ENCODE results near the gene DENND1A. TPM values are rescaled to one million over a fixed set of nuclear protein-coding genes. Genes with fewer than 3 reads are reported as not detected.

Gene DENND1A
- total RNA-seq, 1 donor from 2014 or later: 12.6 TPM

DNA sequence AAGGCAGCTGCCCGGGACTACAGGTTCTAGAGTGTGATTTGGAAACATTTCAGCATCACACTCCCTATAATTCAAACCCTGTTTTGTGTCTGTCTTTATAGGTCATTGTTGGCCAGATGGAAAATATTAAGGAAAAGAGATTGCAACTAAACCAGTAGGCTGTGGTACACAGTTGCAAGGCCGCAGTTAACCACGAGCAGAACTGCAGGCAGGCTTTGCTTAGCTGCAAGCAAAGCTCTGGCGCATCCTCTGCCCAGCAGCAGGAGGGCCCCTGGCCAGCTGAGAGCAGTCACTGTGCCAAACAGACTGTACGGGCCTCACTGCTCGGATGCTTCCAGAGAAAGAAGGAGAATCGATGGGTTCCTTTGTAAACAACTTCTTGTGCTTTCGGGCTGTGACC, 204.5 kb downstream of the DENND1A start:
- ATAC-seq (ENCODE audit: poor library complexity) (peak; percentile 67), DNase-seq (peak; percentile 63)
- intact Hi-C loops (cut with DNase I): loop anchor here (10.0 kb wide), 1 partner anchor 309 kb away; no protein-coding TSS in a partner anchor

DNA sequence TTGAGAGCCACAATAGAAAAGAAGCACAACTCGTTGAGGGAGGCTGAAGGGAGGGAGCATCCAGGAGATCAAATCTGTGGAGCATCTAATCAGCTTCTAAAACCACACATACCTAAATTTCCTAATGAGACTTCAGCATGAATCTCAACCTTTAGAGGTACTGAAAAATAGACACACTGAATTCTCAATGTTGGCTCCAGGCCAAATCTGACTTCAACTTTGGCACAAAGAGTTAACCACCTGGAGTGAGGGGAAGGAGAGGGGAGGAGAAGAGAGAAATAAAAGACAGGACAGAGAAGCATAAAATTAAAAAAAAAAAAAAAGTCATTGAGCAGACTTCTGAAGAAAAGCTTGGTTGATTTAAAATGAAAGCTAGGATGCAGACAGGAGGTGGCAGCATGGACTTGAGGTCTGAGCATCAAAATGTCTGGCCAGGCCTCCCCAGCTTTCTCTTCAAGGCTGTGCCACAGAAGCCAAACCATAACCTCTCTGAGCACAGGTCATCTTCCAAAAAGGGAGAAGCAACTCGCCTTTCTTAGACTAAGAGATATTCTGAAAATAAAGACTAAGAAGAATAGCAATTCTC, 205.6 kb downstream of the DENND1A start:
- intact Hi-C loops (cut with DNase I): loop anchor here (10.0 kb wide), 1 partner anchor 310 kb away; no protein-coding TSS in a partner anchor
- ATAC-seq (ENCODE audit: poor library complexity): peak; percentile 67
- DNase-seq: no peak

DNA sequence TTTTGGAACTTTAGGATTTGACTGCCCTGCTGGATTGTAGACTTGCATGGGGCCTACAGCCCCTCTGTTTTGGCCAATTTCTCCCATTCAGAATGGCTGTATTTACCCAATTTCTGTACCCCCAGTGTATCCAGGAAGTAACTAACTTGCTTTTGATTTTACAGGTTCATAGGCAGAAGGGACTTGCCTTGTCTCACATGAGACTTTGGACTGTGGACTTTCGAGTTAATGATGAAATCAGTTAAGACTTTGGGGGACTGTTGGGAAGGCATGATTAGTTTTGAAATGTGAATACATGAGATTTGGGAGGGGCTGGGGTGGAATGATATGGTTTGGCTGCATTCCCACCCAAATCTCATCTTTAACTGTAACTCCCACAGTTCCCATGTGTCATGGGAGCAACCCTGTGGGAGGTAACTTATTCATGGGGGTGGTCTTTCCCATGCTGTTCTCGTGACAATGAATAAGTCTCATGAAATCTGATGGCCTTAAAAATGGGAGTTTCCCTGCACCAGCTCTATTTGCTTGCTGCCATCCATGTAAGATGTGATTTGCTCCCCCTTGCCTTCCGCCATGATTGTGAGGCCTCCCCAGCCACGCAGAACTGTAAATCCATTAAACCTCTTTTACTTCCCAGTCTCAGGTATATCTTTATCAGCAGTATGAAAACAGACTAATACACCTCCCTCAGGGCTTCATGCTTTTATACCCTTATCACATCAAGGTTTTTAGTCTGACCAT, 206.6 kb downstream of the DENND1A start:
- ATAC-seq (ENCODE audit: poor library complexity) (no peak), DNase-seq (no peak)
- intact Hi-C loops (cut with DNase I): loop anchor here (10.0 kb wide), 1 partner anchor 311 kb away; no protein-coding TSS in a partner anchor

DNA sequence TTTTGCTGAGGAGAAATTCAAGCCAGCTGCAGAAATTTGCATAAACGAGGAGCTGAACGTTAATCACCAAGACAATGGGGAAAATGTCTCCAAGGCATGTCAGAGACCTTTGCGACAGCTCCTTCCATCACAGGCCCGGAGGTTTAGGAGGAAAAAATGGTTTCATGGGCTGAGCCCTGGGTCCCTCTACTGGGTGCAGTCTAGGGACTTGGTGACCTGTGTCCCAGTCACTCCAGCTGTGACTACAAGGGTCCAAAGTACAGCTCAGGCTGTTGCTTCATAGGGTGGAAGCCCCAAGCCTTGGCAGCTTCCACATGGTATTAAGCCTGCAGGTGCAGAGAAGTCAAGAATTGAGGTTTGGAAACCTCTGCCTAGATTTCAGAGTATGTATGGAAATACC, 207.5 kb downstream of the DENND1A start:
- DNase-seq (no peak), ATAC-seq (ENCODE audit: poor library complexity) (no peak)
- intact Hi-C loops (cut with DNase I): loop anchor here (10.0 kb wide), 1 partner anchor 312 kb away; no protein-coding TSS in a partner anchor

DNA sequence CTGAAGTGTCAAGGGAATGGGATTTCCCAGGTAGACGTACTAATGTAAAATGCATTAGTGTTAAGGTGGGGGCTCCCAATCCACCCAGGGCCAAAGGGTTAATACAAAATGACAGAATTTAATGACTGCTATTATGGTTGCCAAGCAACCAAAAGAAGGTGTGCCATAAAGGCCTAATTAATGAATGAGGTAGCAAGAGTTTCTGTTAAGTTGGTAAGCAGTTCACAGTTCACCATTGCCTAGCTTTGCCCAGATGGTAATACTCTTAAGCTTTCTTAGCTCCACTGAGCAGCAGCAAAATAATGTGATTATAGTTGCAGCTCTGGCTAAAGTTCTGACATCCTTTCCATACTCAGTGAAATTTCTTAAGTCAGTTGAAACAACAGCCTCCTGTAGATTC, 211.7 kb downstream of the DENND1A start:
- DNase-seq (no peak), ATAC-seq (ENCODE audit: poor library complexity) (no peak)
- intact Hi-C loops (cut with DNase I): no loop called here

DNA sequence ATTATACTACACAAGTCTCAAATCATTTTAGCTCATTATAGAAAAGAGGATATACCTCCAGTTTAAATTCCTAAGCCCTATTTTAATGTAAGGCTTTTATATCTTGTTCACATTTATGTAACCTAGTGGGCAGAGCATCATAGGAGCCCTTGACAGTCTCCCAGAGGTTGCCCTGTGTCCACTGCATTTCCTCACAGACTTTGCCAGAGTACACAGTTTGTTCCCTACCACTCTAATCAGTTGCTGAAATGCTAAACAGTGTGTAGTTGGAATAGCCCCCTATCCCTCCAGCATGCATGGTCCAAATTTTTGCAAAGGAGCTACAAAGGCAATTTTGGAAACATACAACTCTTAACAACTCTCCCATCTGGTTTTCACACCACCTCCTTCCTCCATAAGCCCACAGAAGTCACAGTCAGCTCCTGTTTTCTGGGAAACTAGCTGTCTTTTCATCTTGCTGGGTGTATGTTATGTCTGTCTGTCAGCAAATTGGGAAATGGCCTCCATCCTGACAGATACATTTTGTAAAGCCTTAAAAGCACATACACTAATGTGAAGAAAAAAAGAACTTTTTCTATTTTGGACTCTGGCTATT, 212.2 kb downstream of the DENND1A start:
- DNase-seq (no peak), ATAC-seq (ENCODE audit: poor library complexity) (no peak)
- intact Hi-C loops (cut with DNase I): no loop called here

DNA sequence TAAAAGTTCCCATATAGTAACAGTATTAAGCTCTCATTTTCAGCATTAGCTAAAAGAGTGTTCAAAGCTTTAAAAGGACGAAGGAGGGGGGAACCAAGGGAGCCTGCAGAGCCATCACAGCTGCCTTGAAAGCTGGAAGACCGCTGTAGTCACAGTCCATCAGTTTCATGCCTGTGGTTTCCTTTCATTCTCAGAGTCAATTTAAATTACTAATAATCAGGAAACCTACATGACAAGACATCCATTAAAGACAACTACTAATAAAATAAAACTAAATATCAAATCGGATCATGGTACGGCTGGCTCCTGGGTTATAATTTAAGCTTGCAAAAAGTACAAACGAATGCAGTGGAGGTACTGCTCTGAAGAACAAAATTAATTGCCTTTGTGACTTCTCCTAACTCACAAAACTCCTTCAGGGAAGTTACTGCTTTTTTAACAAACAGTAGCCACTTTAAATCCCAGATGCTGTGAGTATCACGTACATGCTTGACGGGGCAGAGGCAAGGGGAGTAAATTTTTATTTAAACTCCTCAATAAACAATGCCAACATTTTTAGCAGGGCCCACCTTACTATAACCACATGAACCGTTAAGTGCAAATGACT, 213.5 kb downstream of the DENND1A start:
- intact Hi-C loops (cut with DNase I): no loop called here
- no peak for ATAC-seq (ENCODE audit: poor library complexity)
- DNase-seq: no peak

DNA sequence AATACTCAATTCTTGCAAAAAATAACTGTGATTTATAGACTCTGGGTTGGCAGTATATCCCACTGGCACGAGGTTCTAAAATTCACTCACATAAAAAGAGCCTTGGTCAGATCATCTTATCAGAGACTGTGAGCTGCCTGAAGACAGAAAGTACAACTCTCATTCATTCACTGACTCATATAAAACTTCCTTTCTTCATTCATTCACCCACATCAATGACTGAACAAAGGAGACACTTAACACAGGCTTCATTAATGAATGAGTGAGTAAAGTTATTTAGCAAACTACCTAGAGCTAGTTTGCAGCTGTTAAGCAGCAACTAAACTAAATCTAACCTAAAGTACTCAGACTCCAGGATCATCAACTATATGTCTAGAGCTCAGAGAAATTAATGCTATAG, 214.7 kb downstream of the DENND1A start:
- no peak for ATAC-seq (ENCODE audit: poor library complexity)
- DNase-seq: no peak
- intact Hi-C loops (cut with DNase I): no loop called here

DNA sequence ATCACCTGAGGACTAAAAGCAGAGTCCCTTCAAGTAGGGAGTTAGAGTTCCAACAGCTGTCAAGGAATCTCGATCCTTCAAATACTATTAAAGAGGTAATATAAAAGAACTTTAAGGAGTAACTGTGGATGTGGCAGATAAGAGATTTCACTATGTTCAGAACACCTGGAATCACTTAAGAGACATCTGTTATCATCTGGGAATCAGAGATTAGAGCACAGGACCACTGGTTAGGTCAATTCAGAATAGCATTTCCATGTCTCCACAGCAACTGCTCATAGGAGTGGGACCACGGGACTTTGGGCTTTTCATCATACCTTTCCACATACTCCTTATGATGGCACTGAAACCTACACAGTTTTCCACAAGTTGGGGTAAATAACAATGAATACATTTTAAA, 216.6 kb downstream of the DENND1A start:
- DNase-seq: no peak
- intact Hi-C loops (cut with DNase I): no loop called here
- no peak for ATAC-seq (ENCODE audit: poor library complexity)

DNA sequence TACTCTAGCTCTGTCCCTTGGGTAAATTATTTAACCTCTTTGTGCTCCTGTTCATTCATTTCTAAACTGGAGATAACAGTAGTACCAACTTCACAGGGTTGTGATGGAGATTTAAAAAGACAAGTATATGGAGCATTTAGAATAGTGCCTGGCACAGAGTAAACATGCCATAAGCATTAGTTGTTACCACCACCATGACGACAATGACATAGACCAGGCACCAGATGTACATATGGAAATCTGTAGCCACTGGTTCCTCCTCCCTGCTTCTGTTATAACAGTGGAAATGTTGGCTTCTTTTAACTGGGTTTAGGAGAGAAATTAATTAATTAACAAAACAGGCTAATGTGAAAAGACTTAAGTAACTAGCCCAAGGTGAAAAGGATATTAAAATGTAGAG, 217.5 kb downstream of the DENND1A start:
- ATAC-seq (ENCODE audit: poor library complexity) (no peak), DNase-seq (no peak)
- intact Hi-C loops (cut with DNase I): no loop called here

DNA sequence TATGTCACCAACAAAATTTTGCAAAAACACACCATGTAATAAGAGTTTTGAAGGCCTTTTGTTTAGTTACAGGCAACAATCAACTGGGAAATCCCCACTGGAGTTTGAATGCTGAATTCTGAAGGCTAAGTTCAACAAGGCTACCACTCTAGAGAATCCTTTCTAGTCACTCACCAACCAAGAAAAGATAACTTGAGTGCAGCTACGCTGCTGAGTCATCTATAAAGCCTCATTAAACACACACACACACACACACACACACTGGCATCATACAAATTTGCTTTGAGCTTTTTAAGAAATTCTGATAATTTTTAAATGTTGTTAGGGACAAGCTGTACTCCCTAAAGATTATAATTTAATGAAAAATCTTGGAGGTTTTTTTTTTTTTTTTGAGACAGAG, 219.6 kb downstream of the DENND1A start:
- intact Hi-C loops (cut with DNase I): no loop called here
- no peak for ATAC-seq (ENCODE audit: poor library complexity)
- DNase-seq: no peak

DNA sequence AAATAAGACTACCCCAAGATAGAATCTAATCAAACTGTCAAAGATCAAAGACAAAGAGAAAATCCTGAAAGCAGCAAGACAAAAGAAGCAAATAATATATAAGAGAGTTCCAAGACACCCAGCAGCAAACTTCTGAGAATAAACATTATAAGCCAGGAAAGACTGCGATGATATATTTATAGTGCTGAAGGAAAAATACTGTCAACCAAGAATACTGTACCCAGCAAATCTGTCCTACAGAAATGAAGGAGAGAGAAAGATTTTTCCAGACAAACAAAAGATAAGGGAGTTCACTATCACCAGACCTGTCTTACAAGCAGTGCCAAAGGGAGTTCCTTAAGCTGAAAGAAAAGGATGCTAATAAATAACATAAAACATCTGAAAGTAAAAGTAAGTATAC, 227.4 kb downstream of the DENND1A start:
- DNase-seq (no peak), ATAC-seq (ENCODE audit: poor library complexity) (no peak)
- intact Hi-C loops (cut with DNase I): no loop called here

DNA sequence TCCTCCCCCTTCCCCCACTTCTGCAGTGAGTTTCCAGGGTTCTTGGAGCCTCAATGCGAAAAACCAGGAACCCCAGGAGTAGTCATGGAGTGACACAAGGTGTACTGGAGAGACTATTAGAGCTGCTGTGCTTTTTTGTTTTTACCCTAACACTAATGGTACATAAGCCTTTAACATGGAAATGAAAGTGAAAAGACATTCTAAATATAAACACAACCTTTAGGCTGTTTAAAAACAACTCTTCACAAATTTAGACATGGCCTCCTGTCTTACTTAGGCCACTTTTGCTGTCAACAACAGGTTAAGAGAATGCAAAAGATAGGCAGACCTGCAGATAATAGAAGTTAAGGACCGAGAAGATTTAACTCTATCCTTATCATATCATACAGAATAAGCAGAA, 232.2 kb downstream of the DENND1A start:
- ATAC-seq (ENCODE audit: poor library complexity): no peak

DNA sequence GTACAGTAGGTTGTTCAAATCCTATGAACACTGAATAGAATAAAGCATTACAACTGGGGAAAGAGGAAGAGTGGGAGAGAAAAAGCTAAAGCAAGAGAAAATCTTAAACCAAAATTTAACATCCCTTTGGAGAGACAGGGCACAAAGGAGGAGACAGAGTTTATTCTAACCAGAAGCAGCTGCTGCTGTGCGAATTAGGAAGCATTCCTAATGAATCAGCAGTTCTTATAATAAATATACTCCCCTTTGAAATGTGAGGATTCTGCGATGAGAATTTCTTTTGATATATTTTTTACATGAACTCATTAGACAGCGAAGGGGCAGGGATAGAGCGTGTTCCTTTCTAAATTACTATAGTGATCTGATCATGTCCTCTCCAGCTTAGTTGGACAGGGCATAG, 233.4 kb downstream of the DENND1A start:
- DNase-seq (no peak), ATAC-seq (ENCODE audit: poor library complexity) (no peak)
- intact Hi-C loops (cut with DNase I): no loop called here

More for the DNA sequence above, 232.2 kb downstream of the DENND1A start:
- intact Hi-C loops (cut with DNase I): no loop called here
- DNase-seq: no peak

DNA sequence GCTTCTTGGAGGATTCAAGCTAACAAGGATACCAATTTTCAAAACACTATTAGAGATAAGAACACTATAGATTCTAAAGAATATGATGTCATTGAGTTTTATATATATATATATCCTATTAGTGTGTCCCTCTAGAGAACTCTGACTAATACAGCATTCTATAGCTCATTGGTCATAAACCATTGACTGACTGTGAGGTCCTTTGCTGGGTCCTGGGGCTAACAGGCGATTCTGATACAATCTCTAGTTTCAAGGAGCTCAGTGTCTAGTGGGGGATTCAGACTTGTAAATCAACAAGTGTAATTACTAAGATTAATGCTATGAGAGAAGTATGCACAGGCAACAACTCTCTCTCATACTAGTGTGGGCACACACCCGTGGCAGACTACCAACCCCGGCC, 234.5 kb downstream of the DENND1A start:
- intact Hi-C loops (cut with DNase I): no loop called here
- no peak for DNase-seq
- no peak for ATAC-seq (ENCODE audit: poor library complexity)

DNA sequence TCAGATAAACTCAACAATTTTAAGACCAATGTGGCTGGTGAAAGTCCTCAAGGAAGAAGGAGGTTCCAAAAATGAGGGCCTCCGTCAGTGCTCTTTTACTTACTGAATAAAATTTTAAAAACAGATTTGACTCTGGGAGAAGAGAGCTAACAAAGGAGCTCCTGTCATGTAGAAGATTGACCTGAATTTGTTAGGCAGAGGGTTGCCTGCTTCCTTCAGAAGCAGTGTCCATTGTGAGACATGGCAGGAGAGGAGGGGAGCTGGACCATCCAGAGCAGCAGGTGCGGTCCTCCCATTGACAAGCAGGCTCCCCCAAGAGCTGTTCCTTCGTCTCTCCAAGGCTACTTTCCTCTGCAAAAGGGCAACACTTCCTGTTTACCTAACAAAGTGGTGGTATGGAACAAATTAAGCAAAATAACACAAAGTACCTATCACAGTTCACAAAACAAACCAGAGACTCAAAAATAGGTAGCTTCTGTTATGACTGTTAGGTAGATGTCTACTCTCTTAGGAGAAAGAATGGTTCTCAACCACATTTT, 238.1 kb downstream of the DENND1A start:
- intact Hi-C loops (cut with DNase I): no loop called here

DNA sequence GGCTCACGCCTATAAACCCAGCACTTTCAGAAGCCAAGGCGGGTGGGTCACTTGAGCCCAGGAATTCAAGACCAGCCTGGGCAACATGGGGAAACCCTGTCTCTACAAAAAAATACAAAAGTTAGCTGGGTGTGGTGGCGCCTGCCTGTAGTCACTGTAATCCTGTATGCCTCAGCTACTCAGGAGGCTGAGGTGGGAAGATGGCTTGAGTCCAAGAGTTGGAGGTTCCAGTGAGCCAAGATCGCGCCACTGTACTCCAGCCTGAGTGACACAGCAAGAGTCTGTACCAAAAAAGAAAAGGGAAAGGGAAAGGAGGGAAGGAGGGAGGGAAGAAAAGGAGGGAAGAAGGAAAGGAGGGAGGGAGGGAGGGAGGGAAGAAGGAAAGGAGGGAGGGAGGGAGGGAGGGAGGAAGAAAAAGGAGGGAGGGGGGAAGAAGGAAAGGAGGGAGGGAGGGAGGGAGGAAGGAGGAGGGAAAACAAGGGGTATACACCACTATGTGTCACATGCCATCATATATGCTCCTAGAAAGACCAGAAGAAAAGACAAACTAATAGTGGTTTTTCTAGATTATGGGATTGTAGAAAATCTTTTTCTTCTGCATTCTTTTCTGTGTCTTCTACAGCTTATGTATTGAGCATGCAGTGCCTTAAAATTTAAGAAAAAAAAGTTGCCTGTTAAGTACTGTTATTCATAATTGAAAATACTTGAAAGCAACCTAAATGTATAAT, 240.1 kb downstream of the DENND1A start:
- ATAC-seq (ENCODE audit: poor library complexity) (no peak), DNase-seq (no peak)
- intact Hi-C loops (cut with DNase I): no loop called here

More for the DNA sequence above, 238.1 kb downstream of the DENND1A start:
- DNase-seq: no peak
- ATAC-seq (ENCODE audit: poor library complexity): no peak

DNA sequence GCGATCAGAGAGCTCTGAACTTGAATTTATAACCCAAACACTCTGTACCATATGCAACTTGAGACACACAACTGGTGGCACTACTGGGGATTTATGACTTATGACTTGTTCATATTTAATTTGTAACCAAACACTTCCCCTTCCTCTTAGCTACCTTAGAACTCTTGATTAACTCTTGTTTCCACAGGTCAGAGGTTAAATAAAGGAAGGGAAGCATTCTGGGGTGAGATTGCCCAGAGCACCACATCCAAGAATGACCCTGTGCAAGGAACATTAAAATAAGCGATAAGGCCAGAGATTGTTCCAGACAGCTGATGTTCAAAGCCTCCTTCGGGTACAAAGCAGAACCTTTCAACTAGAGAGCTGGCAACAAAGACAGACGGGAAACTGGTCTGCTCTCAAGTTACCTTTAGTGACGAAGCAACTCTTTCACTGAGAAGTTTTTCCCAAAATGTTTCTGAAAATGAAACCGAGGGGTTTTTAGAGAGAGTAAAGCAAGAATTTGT, 242.6 kb downstream of the DENND1A start:
- intact Hi-C loops (cut with DNase I): no loop called here
- DNase-seq (no peak), ATAC-seq (ENCODE audit: poor library complexity) (peak; percentile 32)

DNA sequence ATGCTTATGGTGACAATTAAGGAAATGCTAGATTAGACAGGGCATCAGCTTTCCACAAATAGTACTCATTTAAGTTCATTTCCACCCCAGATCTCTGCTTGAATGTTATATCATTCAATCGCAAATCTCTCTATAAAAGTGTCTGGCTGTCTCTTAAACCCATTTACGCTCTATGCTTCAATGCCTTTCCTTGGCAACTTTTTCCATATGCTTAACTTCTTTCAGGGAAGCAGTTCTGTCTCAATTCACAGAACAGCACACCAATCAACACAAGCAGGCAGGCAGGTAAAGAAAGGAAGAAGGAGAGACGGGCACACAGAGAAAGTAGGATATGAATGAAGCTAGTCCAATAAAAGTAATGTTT, 243.1 kb downstream of the DENND1A start:
- DNase-seq (no peak), ATAC-seq (ENCODE audit: poor library complexity) (no peak)
- intact Hi-C loops (cut with DNase I): no loop called here
